GM21390 (cell line): ENCODE measurements around the gene FOXL2NB.
A peak's percentile ranks its signal among the peaks of the same experiment; 100 is the strongest.
"Not testable (repeated sequence)": the region's sequence is repeated elsewhere in the genome, so short reads cannot be mapped to it uniquely, and the experiment has no call there.

ENCODE experiments used
- ATAC-seq: cut with Tn5 transposase; IDR thresholded peaks from one replicate; pipeline ENCODE4 v1.9.1; 2021; ENCODE audit not compliant: unreplicated experiment

The FOXL2NB gene

DNA sequence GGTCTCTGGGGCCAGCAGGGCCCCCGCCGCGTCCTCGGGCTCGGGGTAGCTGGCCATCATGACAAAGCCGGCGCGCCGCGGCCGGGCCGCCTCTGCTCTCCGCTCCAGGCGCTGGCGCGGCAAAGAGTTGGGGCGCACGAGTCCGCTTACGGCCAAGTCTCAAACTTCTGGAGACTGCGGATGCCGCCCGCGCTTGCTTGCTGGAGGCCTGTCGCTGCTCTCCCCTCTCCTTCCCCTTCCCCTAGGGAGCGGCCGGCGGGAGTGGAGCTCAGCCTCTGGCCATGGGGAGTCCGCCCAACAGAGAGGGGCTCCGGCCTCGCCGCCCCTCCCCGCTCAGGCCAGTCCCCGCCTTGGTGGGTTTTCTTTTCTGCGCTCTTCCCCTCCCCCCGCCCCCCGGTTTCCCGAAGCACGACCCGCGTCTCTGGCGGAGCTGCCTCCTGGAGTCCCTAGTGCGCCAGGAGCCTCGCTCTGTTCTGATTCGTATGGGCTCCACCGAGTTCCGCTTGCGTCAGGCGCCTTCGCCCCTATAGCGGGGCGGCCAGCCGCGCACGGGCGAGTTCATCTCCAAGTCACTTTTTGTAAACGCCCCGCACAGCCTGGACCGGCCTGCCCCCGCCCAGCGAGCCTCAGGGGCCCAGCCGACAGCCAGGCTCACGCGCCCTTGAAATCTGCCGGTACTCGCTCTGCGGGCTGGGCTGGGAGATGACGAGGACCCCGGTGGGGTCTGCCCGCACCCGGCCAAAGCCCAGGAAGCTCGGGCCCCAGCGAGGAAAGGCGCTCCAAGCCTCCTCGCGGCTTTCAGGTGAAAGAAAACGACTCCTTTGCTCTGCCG, at the start of gene FOXL2NB, which contains the start of gene FOXL2:
Gene FOXL2NB, plus strand, starts transcription at position 555 of the 832 bp plus-strand sequence. Its CDS starts 148 bp downstream, at position 703.
Gene FOXL2, minus strand, starts transcription at position 475 of the 832 bp plus-strand sequence. Its CDS starts 415 bp downstream, at position 60.
- ATAC-seq: no peak

DNA sequence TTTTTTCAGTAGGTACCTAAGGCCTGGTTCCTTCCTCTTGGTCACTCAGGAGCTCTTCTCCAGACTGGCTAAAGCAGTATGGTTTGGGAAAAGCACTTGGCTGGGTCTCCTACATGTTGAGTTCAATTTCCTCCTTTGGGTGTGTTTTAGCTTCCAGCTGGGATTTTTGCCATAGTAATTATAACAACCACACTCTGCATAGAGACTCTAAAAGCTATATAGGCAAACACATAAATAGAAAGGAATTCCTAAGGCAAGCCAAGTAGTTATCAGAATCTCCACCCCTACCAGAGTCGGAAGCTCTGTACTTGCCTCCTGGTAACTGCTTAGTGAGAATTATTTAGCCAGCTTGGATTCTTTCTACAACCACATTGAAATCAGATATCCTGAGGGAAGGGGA, 48.7 kb upstream of the FOXL2NB start:
- no peak for ATAC-seq

- no peak for ATAC-seq
These were observed 48.3 kb upstream of the FOXL2NB start for GRCh38 chr3:138898708-138899107.

- ATAC-seq: no peak
These were observed 47.5 kb upstream of the FOXL2NB start for GRCh38 chr3:138899351-138899991.

GRCh38 chr3:138901567-138901966, 45.5 kb upstream of the FOXL2NB start:
- ATAC-seq: no peak

- no peak for ATAC-seq
These were observed 44.8 kb upstream of the FOXL2NB start for GRCh38 chr3:138902171-138902570.

- ATAC-seq: no peak
These were observed 39.5 kb upstream of the FOXL2NB start for GRCh38 chr3:138907539-138907938.

- no peak for ATAC-seq
These were observed 38.2 kb upstream of the FOXL2NB start for GRCh38 chr3:138908846-138909245.

- no peak for ATAC-seq
These were observed 37.1 kb upstream of the FOXL2NB start for GRCh38 chr3:138909904-138910303.

GRCh38 chr3:138911621-138912020, 35.4 kb upstream of the FOXL2NB start:
- ATAC-seq: no peak

DNA sequence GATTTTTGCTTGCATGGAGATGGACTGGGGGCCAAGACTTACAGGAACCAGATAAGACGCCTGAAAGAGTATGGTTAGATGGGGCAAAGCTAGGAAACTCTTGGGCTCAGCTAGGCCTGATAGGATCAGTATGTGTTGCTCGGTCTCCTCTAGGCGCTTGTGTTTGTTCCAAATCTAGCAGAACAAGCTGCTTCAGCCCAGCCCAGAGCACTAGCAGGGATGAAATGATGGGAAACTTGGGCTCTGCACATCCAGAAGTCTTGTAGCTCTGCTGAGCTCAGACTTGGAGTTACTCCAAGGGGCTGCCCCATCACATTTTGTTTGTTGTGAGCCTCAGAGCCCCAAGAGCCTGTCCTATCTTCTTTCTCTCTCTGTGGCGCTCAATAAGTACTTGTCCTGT, 34.8 kb upstream of the FOXL2NB start:
- ATAC-seq: no peak

DNA sequence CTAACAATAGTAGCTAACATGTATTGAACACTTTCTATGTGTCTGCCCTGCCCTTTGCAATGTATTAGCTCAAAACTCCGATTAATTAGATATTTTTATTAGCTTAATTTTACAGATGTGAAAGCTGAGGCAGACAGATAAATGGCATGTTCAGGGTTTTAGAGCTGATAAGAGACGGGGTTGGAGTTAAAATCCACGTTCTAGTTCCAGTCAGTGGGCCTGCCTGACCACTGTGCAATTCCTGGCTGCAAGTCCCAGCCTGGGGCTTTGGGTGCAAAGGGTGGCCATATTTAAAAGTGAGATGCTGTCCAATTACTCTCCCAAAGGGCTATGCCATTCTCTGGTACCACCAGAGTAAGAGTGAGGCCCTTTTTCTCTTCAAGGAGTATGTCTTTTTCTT, 33.3 kb upstream of the FOXL2NB start:
- ATAC-seq: no peak

- ATAC-seq: peak; percentile 20
These were observed 32.0 kb upstream of the FOXL2NB start for GRCh38 chr3:138914870-138915502.

DNA sequence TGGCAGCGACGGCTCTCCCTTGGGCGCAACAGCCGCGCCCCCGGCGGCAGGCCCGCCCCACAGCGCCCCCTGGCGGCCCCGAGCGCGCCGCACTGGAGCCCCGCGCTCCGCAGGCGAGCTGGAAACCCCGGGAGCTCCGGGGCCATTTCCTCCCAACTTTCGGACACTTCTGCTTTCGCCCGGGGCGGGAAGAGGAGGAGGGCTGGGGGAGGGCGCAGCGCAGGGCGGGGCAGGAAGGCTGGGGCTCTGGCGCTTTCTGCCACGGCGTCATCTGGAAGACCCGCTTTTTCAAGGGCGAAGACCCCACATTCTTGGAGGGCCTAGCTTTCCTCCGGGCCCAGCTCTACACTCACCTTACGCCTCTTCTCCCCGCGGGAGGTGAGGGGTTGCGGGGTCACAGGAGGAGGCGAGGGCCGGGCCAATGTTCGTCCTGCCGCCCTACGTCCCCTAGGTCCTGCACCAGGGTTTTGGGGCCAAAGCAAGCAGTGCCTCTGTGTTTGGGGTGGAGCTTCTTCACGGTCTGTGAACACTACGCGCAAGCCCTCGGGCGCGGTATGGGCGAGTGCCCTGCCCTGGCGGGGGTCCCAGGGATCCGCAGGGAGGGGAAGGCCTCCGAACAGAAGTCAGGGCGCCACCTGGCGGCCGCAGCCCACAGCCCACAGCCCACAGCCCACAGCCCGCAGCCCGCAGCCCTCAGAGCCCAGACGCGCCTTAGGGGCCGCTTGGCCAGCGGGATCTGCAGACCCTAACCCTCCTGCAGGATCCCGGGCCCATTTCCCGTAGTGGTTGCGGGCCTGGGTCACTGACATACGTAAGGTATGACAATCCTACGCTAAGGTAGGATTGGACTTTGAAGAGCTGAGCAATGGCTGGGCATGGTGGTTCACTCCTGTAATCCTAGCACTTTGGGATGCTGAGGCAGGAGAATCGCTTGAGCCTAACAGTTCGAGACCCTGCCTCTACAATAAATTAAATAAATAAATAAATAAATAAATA, 31.2 kb upstream of the FOXL2NB start:
- peak; percentile 87 for ATAC-seq

GRCh38 chr3:138916824-138917223, 30.2 kb upstream of the FOXL2NB start:
- no peak for ATAC-seq

DNA sequence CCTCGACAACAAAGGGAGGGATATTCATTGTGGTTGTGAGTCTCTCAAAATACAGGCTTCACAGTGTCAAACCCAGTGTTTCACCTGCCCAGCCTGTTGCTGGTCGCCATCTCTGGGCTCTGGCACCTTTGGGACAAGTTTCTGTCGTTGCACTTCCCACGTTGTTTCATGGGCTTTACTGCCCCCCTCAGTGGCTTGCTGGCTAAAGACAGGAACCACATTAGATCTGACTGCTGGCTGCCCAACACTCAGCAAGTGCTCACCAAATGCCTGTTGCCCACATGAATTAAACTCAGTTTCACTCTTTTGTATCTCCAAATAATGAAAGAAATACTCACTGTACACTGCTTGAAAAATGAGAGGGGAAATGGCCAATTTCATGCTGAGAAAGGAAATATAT, 27.7 kb upstream of the FOXL2NB start:
- no peak for ATAC-seq

DNA sequence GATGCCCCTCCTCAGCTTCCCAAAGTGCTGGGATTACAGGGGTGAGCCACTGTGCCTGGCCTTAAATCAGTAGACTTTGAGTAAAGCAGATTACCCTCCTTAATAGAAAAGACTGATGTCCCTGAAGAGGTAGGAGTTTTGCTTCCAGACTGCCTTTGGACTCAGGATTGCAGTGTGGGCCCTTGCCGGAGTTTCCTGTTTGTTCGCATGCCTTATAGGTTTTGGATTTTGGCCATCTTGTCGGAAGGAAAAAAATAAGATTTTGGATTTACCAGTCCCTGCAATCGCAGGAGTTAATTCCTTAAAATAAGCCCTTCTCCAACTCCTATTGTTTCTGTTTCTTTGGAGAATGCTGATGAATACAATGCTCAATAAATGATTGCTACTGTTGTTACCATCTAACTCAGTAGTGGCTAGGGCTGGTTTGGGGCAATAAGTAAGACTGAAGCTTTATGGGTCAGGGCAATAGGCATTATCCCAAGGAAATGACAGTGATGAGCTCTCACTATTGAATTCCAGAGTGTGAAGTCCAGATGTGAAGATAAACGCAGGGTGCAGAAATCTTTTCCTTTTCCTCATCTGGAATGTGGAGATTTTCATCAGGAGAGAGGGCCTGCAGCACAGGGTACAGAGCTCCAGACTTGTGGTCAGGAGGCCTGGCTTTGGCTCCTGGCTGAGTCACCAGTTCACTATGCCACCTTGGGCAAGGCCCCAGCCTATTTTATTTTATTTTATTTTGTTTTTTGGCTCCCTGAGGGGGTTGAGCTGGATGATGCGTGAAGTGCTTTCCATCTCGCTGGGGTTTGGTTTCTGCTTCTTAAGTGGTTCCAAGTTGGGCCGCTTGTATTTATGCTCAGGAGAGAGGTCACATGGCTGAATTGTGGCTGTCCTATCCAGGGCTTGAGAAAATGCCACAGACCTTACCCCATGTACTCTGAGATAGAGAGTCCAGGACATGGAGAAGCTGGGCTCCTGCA, 25.4 kb upstream of the FOXL2NB start:
- ATAC-seq: no peak

DNA sequence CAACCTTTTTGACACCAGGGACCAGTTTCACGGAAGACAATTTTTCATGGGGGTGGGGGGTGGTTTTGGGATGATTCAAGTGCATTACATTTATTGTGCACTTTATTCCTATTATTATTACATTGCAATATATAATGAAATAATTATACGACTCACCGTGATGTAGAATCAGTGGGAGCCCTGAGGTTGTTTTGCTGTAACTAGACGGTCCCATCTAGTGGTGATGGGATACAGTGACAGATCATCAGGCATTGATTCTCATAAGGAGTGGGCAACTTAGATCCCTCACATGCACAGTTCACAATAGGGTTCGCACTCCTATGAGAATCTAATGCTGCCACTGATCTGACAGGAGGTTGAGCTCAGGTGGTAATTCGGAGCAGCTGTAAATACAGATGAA, 24.6 kb upstream of the FOXL2NB start:
- ATAC-seq: not testable (repeated sequence)

GRCh38 chr3:138923531-138923994, 23.5 kb upstream of the FOXL2NB start:
- peak; percentile 88 for ATAC-seq
